ENCODE data around the gene KRTAP2-4.
"Not testable (repeated sequence)": the region's sequence is repeated elsewhere in the genome, so short reads cannot be mapped to it uniquely, and the experiment has no call there.

The KRTAP2-4 gene

GRCh38 chr17:41065829-41066624 is at the start of gene KRTAP2-4:
Gene KRTAP2-4 (minus strand): TSS chr17:41065879. CDS start chr17:41065845, 34 bp downstream.
- DNase-seq (ENCODE audit: low read depth): no peak

DNA sequence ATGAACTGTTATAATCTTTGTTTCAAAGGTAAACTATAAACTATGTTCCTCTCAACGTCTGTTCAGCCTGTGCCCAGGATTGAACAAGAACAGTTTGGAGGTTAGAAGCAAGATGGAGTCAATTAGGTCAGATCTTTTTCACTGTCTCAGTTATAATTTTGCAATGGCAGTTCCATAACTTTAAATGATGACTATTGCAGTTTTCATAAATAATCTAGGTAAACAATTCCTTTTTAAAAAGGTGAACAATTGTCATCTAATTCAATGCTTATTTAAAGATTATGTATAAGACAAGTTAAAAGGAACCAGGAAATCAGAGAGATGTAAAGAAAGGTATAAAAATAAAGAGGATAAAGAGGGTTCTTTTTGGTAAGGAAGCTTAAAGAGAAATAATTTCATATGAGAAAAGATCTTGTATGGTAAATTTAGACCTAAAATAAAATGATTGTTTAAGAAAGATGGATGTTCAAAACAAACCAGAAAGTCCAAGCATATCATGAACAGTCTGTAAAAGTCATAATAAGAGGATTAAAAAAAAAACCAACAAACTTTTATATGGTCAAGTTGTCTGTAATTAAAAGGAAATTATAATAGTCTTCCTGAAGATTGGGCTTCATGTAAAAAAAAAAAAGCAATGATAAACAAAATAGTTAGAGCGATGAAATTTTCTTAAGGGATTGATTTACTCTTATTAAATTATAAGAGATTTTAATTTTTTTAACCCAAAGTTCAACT is 45.6 kb upstream of the KRTAP2-4 start:
- DNase-seq (ENCODE audit: low read depth): no peak

- not testable (repeated sequence) for DNase-seq (ENCODE audit: low read depth)
Observed at GRCh38 chr17:41108728-41109386, 43.2 kb upstream of the KRTAP2-4 start.

DNA sequence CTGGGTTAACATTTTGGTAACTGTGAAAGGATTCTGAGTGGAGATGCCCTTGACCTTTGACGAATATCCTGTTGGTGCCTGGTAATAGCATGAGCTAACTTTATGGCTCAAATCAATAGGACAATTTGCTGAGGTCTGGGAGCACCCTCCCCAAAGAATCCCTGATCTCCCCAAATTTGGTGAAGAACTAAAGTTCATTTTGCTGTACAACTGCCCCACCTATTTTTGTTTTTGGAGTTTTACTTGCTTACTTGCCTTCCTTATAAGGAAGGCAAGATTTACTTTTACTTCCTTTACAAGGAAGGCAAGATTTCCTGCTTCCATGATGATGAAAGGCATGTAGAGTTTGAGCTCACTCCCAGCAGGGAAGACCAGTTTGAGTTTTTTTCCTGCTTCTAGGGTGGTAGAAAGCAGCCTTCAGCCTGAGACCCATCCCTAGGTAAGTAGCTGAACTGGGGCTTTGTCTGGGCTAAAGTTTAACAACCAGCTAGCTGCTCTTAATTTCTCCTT is 42.3 kb upstream of the KRTAP2-4 start:
- no peak for DNase-seq (ENCODE audit: low read depth)

DNA sequence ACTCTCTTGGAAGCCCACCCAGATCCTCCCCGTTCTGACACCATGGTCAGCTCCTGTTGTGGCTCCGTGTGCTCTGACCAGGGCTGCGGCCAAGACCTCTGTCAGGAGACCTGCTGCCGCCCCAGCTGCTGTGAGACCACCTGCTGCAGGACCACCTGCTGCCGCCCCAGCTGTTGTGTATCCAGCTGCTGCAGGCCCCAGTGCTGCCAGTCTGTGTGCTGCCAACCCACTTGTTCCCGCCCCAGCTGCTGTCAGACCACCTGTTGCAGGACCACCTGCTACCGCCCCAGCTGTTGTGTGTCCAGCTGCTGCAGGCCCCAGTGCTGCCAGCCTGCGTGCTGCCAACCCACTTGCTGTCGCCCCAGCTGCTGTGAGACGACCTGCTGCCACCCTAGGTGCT is 39.7 kb upstream of the KRTAP2-4 start, which contains the start of gene KRTAP4-9:
TSS of gene KRTAP4-9 (plus strand) at position 43 of the 400 bp plus-strand sequence. CDS start at position 43, 0 bp downstream.
- DNase-seq (ENCODE audit: low read depth): not testable (repeated sequence)

GRCh38 chr17:41104386-41105038 is 38.8 kb upstream of the KRTAP2-4 start:
- not testable (repeated sequence) for DNase-seq (ENCODE audit: low read depth)

DNA sequence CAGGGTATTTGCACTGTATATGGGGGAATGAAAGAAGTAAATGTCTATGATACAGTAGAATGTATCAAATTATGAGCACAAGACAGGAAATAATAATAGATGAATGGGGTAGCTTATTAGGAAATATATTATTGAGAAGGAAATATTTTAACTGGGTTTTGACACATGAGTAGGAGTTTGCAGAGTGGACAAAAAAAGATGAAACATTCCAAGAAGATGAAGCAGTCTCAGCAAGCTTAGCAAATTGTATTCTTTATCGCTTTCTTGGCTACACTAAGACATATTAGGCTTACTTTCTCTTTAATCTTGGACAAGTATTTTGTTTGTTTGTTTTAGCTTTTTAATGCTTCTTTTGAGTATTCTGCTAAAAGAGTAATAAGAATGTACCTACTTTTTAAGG is 38.2 kb upstream of the KRTAP2-4 start:
- no peak for DNase-seq (ENCODE audit: low read depth)

GRCh38 chr17:41101586-41102259 is 36.0 kb upstream of the KRTAP2-4 start, which contains the start of gene KRTAP4-16:
Gene KRTAP4-16 (minus strand): TSS chr17:41102209. CDS start chr17:41102209, 0 bp downstream.
- no peak for DNase-seq (ENCODE audit: low read depth)

DNA sequence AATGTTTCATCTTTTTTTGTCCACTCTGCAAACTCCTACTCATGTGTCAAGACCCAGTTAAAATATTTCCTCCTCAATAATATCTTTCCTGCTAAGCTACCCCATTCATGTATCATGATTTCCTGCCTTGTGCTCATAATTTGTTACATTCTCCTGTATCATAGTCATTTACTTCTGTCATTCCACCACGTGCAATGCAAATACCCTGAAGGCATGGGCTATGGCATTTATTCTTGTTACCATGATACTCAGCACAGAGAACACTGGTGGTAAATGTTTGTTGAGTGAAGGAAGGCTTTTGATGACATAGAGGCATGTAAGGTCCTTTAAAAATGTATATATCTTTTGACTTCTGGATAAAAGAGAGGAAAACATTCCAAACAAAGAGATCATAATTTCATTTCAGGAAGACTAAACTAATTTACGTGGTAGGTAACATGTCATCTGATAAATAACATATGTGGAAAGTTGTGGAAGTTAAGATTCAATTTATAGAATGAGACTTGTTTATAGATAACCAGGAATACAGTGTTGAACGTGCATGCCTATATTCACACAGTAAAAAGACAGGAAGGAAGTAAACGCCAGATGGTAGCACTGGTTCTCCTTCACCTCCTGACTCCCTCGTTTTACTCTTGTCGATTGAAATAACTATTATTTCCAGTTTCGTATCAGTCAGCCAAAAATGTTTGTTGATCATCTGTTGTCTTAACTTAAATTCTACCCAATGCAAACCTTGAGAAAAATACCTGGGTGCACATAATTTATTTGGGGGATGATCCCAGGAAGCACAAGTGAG is 34.2 kb upstream of the KRTAP2-4 start:
- not testable (repeated sequence) for DNase-seq (ENCODE audit: low read depth)

GRCh38 chr17:41098481-41098880 is 32.8 kb upstream of the KRTAP2-4 start:
- DNase-seq (ENCODE audit: low read depth): no peak

GRCh38 chr17:41098042-41098441 is 32.4 kb upstream of the KRTAP2-4 start, which contains the start of gene KRTAP4-8:
Gene KRTAP4-8 (minus strand): TSS chr17:41098142. CDS start chr17:41098084, 58 bp downstream.
- no peak for DNase-seq (ENCODE audit: low read depth)

- DNase-seq (ENCODE audit: low read depth): no peak
Observed at GRCh38 chr17:41096055-41096454, 30.4 kb upstream of the KRTAP2-4 start.

GRCh38 chr17:41088760-41089352 is 23.2 kb upstream of the KRTAP2-4 start:
- not testable (repeated sequence) for DNase-seq (ENCODE audit: low read depth)

GRCh38 chr17:41084100-41084856 is 18.6 kb upstream of the KRTAP2-4 start, which contains the start of gene KRTAP4-7:
Gene KRTAP4-7 (plus strand): TSS chr17:41084150. CDS start chr17:41084207, 57 bp downstream.
- not testable (repeated sequence) for DNase-seq (ENCODE audit: low read depth)

- DNase-seq (ENCODE audit: low read depth): not testable (repeated sequence)
Observed at GRCh38 chr17:41083427-41083826, 17.7 kb upstream of the KRTAP2-4 start.

- no peak for DNase-seq (ENCODE audit: low read depth)
Observed at GRCh38 chr17:41082626-41083025, 16.9 kb upstream of the KRTAP2-4 start.

DNA sequence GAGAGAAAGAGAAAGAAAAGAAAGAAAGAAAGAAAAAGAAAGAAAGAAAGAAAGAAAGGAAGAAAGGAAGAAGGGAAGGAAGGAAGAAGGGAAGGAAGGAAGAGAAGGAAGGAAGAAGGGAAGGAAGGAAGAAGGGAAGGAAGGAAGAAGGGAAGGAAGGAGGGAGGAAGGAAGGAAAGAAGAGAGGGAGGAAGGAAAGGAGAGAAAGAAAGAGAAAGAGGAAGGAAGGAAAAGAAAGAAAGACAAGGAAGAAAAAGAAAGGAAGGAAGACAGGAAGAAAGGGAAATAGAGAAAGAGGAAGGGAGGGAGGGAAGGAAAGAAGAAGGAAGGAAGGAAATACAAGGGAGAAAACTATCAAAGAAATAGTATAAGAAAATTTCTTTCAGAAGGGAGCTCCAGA is 11.1 kb upstream of the KRTAP2-4 start:
- DNase-seq (ENCODE audit: low read depth): no peak

DNA sequence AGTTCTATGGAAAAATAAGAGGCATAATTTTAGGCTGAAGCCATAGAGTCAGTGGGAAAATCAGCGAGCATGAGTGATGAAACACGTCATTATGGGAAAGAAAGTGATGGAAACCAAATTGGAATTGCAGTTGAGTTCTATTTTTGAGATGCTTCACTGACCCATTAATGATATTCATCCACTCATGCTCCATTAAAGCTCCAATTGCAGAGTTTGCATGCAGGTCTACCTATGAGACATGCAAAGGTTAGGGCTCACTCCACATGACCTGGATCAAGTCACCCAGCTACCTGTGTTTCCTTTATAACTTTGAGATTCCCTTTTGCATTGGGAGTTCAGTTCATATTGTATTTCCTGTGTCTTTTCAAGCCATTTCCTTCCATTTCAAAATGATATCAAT is 8.0 kb upstream of the KRTAP2-4 start:
- DNase-seq (ENCODE audit: low read depth): no peak

Measured in activated gamma-delta T cell treated with anti-CD3 and anti-CD28 coated beads, Interleukin-2, amount 50 U/mL, for 16 hours (primary cell).